Measurements from ENCODE around the gene S100A1. TPM values are rescaled to one million over a fixed set of nuclear protein-coding genes. Genes with fewer than 3 reads are reported as not detected.

S100A1 gene
- polyA plus RNA-seq, 1 of the 3 experiments (the other 2 are of a cell fraction): 0.18 TPM

DNA sequence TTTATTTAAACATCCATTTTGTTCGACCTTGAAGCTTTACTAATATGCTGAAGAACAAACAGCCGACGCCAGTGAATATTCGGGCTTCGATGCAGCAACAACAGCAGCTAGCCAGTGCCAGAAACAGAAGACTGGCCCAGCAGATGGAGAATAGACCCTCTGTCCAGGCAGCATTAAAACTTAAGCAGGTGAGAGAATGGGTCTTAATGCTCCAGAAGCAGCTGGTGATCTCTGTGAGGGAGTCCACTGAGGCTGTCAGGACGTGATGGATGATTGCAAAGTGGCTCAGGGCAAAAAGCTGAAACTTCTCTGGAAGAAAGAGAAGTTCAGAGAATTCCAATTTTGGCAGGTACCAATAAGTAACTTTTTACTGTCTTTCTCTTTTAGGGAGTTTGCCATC is 10.0 kb downstream of the S100A1 start:
- Histone ChIP-seq H3K4me1 (ENCODE audit: control insufficient read depth in 1 of 2, insufficient read depth in 2 of 2, low read depth in 1 of 2, low read length in 1 of 2) (no peaks in the 10 kb centered on the region; a peak in 1 of 4 replicates), H3K4me2 (no peak overlapping the region), H3K36me3 (replicated peaks in 1 of 2; ENCODE audit: control insufficient read depth in 1 of 2, insufficient read depth in 2 of 2, low read length in 1 of 2) (peaks cover 64 to 77% of the 10 kb centered on the region in 2 experiments), H3K79me2 (ENCODE audit: insufficient read depth) (peaks cover 87% of the 10 kb centered on the region), H3K9ac (no peak overlapping the region), H3K27ac (ENCODE audit: low read depth in 2 of 2, low read length in 1 of 2) (no peak overlapping the region), H3K4me3 (ENCODE audit: low read depth in 2 of 2, low read length in 1 of 2) (no peak overlapping the region), H3K9me3 (no peaks in the 10 kb centered on the region), H3F3A (replicated peaks; ENCODE audit: insufficient read depth) (peaks cover 30% of the 10 kb centered on the region), H2AFZ (ENCODE audit: low read depth) (no peak overlapping the region), H3K27me3 (ENCODE audit: insufficient read depth) (no peaks in the 10 kb centered on the region), H4K20me1 (ENCODE audit: insufficient read depth) (peaks cover 3% of the 10 kb centered on the region; the same call in 1 of the 2 replicates), H3K9me2 (no peaks in the 10 kb centered on the region)
- WGBS (ENCODE audit: low lambda C conversion rate): 88% methylated on average over 6 of the region's 6 CpGs
- ChIA-PET CTCF (interaction anchor here (1.3 to 3.3 kb wide), 4 partner anchors 20 to 128 kb away, joined by 3 to 13 read pairs (median 9); no protein-coding TSS in a partner anchor), POLR2A (interaction anchor here (1.4 kb wide), 1 partner anchor 13 kb away, joined by 3 read pairs; no protein-coding TSS in a partner anchor)
- TF ChIP-seq, protein P1, sequence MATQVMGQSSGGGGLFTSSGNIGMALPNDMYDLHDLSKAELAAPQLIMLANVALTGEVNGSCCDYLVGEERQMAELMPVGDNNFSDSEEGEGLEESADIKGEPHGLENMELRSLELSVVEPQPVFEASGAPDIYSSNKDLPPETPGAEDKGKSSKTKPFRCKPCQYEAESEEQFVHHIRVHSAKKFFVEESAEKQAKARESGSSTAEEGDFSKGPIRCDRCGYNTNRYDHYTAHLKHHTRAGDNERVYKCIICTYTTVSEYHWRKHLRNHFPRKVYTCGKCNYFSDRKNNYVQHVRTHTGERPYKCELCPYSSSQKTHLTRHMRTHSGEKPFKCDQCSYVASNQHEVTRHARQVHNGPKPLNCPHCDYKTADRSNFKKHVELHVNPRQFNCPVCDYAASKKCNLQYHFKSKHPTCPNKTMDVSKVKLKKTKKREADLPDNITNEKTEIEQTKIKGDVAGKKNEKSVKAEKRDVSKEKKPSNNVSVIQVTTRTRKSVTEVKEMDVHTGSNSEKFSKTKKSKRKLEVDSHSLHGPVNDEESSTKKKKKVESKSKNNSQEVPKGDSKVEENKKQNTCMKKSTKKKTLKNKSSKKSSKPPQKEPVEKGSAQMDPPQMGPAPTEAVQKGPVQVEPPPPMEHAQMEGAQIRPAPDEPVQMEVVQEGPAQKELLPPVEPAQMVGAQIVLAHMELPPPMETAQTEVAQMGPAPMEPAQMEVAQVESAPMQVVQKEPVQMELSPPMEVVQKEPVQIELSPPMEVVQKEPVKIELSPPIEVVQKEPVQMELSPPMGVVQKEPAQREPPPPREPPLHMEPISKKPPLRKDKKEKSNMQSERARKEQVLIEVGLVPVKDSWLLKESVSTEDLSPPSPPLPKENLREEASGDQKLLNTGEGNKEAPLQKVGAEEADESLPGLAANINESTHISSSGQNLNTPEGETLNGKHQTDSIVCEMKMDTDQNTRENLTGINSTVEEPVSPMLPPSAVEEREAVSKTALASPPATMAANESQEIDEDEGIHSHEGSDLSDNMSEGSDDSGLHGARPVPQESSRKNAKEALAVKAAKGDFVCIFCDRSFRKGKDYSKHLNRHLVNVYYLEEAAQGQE (IDR thresholded peaks at IDR 0.05; ENCODE audit: low read depth, low read length): no peak
- TF ChIP-seq ELF1 (IDR thresholded peaks at IDR 0.05): no peak
- TF ChIP-seq, protein P2, sequence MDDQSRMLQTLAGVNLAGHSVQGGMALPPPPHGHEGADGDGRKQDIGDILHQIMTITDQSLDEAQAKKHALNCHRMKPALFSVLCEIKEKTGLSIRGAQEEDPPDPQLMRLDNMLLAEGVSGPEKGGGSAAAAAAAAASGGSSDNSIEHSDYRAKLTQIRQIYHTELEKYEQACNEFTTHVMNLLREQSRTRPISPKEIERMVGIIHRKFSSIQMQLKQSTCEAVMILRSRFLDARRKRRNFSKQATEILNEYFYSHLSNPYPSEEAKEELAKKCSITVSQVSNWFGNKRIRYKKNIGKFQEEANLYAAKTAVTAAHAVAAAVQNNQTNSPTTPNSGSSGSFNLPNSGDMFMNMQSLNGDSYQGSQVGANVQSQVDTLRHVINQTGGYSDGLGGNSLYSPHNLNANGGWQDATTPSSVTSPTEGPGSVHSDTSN (IDR thresholded peaks at IDR 0.05): no peak
- TF ChIP-seq TAF1 (IDR thresholded peaks at IDR 0.05; ENCODE audit: borderline replicate concordance, low read depth, low read length): no peak
- no peak for DNase-seq

DNA sequence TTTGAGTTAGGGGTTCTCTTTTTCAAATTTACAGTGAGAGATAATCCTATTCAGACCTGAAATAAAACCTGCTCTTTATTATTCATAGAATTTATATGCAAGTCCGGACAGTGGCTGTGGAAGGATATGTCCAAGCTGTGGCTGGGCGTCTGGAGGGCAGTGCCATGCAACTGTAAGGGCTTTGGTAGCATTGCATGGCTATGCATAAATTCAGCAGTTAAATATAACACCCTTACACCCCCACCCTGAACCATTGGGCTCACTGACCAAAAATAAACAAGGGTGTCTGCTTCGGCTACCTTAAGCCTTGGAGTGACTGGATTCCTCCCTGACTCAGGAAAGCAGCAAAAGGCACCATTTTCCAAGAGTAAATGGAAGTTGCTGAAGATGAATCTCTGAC is 11.0 kb downstream of the S100A1 start:
- H3K4me3 ChIP-seq (ENCODE audit: low read depth in 2 of 2, low read length in 1 of 2): no peak overlapping the region
- no peak overlapping the region for H2AFZ ChIP-seq (ENCODE audit: low read depth)
- no peaks in the 10 kb centered on the region for H3K9me3 ChIP-seq
- H3K9me2 ChIP-seq: no peaks in the 10 kb centered on the region
- 93% methylated on average over 3 of the region's 3 CpGs for WGBS (ENCODE audit: low lambda C conversion rate)
- peaks cover 74 to 87% of the 10 kb centered on the region in 2 experiments for H3K36me3 ChIP-seq (replicated peaks in 1 of 2; ENCODE audit: control insufficient read depth in 1 of 2, insufficient read depth in 2 of 2, low read length in 1 of 2)
- H3K4me1 ChIP-seq (ENCODE audit: control insufficient read depth in 1 of 2, insufficient read depth in 2 of 2, low read depth in 1 of 2, low read length in 1 of 2): no peaks in the 10 kb centered on the region; a peak in 1 of 4 replicates
- no peak overlapping the region for H3K9ac ChIP-seq
- ChIA-PET POLR2A (no interaction called here), CTCF (interaction anchor here (2.1 to 3.3 kb wide), 3 partner anchors 22 to 67 kb away, joined by 6 to 13 read pairs (median 12); no protein-coding TSS in a partner anchor)
- peaks cover 30% of the 10 kb centered on the region for H3F3A ChIP-seq (replicated peaks; ENCODE audit: insufficient read depth)
- TF ChIP-seq RXRA (IDR thresholded peaks at IDR 0.05; ENCODE audit: borderline replicate concordance, low read depth) (no peak), FOSL2 (IDR thresholded peaks at IDR 0.05; ENCODE audit: borderline replicate concordance, low read depth) (no peak), YY1 (IDR thresholded peaks at IDR 0.05; ENCODE audit: low read depth) (no peak), MXI1 (IDR thresholded peaks at IDR 0.05; ENCODE audit: low read depth, low read length) (no peak), CHD2 (IDR thresholded peaks at IDR 0.05; ENCODE audit: low read length, partially characterized antibody) (no peak), NFIC (IDR thresholded peaks at IDR 0.05; ENCODE audit: borderline replicate concordance) (no peak), RFX5 (IDR thresholded peaks at IDR 0.05; ENCODE audit: low read length) (no peak), POLR2AphosphoS5 (IDR thresholded peaks at IDR 0.05; ENCODE audit: low read depth, low read length) (no peak), TCF12 (IDR thresholded peaks at IDR 0.05) (no peak), GATA2 (CRISPR knock-in tag; IDR thresholded peaks at IDR 0.05) (no peak)
- TF ChIP-seq, protein P3, sequence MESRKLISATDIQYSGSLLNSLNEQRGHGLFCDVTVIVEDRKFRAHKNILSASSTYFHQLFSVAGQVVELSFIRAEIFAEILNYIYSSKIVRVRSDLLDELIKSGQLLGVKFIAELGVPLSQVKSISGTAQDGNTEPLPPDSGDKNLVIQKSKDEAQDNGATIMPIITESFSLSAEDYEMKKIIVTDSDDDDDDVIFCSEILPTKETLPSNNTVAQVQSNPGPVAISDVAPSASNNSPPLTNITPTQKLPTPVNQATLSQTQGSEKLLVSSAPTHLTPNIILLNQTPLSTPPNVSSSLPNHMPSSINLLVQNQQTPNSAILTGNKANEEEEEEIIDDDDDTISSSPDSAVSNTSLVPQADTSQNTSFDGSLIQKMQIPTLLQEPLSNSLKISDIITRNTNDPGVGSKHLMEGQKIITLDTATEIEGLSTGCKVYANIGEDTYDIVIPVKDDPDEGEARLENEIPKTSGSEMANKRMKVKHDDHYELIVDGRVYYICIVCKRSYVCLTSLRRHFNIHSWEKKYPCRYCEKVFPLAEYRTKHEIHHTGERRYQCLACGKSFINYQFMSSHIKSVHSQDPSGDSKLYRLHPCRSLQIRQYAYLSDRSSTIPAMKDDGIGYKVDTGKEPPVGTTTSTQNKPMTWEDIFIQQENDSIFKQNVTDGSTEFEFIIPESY (IDR thresholded peaks at IDR 0.05; ENCODE audit: borderline replicate concordance, low read depth): no peak
- TF ChIP-seq, protein P2 (IDR thresholded peaks at IDR 0.05): no peak
- TF ChIP-seq, protein P4, sequence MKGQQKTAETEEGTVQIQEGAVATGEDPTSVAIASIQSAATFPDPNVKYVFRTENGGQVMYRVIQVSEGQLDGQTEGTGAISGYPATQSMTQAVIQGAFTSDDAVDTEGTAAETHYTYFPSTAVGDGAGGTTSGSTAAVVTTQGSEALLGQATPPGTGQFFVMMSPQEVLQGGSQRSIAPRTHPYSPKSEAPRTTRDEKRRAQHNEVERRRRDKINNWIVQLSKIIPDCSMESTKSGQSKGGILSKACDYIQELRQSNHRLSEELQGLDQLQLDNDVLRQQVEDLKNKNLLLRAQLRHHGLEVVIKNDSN (IDR thresholded peaks at IDR 0.05; ENCODE audit: borderline replicate concordance, low read depth): no peak
- peaks cover 3% of the 10 kb centered on the region; the same call in 1 of the 2 replicates for H4K20me1 ChIP-seq (ENCODE audit: insufficient read depth)
- no peak overlapping the region for H3K27ac ChIP-seq (ENCODE audit: low read depth in 2 of 2, low read length in 1 of 2)
- H3K27me3 ChIP-seq (ENCODE audit: insufficient read depth): no peaks in the 10 kb centered on the region
- peaks cover 89% of the 10 kb centered on the region for H3K79me2 ChIP-seq (ENCODE audit: insufficient read depth)
- no peak overlapping the region for H3K4me2 ChIP-seq
- DNase-seq: no peak
